Gastroesophageal sphincter (tissue), 2 donors: Measurements from ENCODE around the gene UGGT1.
"Not testable (repeated sequence)": the region's sequence is repeated elsewhere in the genome, so short reads cannot be mapped to it uniquely, and the experiment has no call there.

Experiments used
- POLR2A ChIP-seq, 2 donors: fragments of 450-650 bp; IDR thresholded peaks; one replicate each; pipeline ENCODE4 v1.6.1; 2017; ENCODE audit warnings: antibody characterized with exemption in 2 of 2, mild to moderate bottlenecking in 2 of 2, moderate library complexity in 1 of 2
- POLR2AphosphoS5 ChIP-seq: sonication (generic); formaldehyde crosslinking; IDR thresholded peaks from one replicate; pipeline ENCODE4 v1.6.1; 2017; ENCODE audit warnings: antibody characterized with exemption

- TF ChIP-seq POLR2A (IDR thresholded peaks at IDR 0.05); POLR2AphosphoS5: not testable (repeated sequence)
Observed at GRCh38 chr2:128174067-128174466, 83.1 kb downstream of the UGGT1 start.
